ENCODE data around the gene CKS1B.

CKS1B gene

GRCh38 chr1:154987326-154987725, 12.8 kb downstream of the CKS1B start:
- TF ChIP-seq, protein P1, sequence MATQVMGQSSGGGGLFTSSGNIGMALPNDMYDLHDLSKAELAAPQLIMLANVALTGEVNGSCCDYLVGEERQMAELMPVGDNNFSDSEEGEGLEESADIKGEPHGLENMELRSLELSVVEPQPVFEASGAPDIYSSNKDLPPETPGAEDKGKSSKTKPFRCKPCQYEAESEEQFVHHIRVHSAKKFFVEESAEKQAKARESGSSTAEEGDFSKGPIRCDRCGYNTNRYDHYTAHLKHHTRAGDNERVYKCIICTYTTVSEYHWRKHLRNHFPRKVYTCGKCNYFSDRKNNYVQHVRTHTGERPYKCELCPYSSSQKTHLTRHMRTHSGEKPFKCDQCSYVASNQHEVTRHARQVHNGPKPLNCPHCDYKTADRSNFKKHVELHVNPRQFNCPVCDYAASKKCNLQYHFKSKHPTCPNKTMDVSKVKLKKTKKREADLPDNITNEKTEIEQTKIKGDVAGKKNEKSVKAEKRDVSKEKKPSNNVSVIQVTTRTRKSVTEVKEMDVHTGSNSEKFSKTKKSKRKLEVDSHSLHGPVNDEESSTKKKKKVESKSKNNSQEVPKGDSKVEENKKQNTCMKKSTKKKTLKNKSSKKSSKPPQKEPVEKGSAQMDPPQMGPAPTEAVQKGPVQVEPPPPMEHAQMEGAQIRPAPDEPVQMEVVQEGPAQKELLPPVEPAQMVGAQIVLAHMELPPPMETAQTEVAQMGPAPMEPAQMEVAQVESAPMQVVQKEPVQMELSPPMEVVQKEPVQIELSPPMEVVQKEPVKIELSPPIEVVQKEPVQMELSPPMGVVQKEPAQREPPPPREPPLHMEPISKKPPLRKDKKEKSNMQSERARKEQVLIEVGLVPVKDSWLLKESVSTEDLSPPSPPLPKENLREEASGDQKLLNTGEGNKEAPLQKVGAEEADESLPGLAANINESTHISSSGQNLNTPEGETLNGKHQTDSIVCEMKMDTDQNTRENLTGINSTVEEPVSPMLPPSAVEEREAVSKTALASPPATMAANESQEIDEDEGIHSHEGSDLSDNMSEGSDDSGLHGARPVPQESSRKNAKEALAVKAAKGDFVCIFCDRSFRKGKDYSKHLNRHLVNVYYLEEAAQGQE (IDR thresholded peaks at IDR 0.05; ENCODE audit: insufficient read depth in 1 of 2, low read depth in 2 of 2, low read length in 2 of 2), result no peak
- TF ChIP-seq SIN3A (IDR thresholded peaks at IDR 0.05; ENCODE audit: borderline replicate concordance, insufficient read depth, low read length) (no peak), POLR2AphosphoS5 (IDR thresholded peaks at IDR 0.05; ENCODE audit: low read depth, low read length) (no peak), FOXP2 (optimal IDR thresholded peaks at IDR 0.05; ENCODE audit: borderline replicate concordance, extremely low read depth, extremely low read length, insufficient read depth) (no peak), TAF1 (IDR thresholded peaks at IDR 0.05; ENCODE audit: borderline replicate concordance, insufficient read depth, low read length) (no peak)

DNA sequence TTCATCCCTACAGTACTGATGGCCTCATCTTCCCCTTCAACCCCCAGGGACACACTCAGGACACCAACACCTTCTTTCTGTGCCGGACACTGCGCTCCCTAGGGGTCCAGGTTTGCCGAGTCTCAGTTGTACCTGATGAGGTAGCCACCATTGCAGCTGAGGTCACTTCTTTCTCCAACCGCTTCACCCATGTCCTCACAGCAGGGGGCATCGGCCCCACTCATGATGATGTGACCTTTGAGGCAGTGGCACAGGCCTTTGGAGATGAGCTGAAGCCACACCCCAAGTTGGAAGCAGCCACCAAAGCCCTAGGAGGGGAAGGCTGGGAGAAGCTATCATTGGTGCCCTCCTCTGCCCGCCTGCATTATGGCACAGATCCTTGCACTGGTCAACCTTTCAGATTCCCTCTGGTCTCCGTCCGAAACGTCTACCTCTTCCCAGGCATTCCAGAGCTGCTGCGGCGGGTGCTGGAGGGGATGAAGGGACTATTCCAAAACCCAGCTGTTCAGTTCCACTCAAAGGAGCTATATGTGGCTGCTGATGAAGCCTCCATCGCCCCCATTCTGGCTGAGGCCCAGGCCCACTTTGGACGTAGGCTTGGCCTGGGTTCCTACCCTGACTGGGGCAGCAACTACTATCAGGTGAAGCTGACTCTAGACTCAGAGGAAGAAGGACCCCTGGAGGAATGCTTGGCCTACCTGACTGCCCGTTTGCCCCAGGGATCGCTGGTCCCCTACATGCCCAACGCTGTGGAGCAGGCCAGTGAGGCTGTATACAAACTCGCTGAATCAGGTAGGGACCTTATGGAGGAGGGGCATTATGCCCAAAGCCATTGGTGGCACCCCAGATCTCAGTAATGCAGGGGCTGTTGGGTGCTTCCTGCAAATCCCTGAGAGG, 13.8 kb downstream of the CKS1B start:
- TF ChIP-seq TAF1 (IDR thresholded peaks at IDR 0.05; ENCODE audit: borderline replicate concordance, insufficient read depth, low read length) (no peak), FOXP2 (optimal IDR thresholded peaks at IDR 0.05; ENCODE audit: borderline replicate concordance, extremely low read depth, extremely low read length, insufficient read depth) (no peak)
- TF ChIP-seq, protein P1 (IDR thresholded peaks at IDR 0.05; ENCODE audit: insufficient read depth in 1 of 2, low read depth in 2 of 2, low read length in 2 of 2), result no peak

- TF ChIP-seq, protein P1 (IDR thresholded peaks at IDR 0.05; ENCODE audit: insufficient read depth in 1 of 2, low read depth in 2 of 2, low read length in 2 of 2), result no peak
- TF ChIP-seq SIN3A (IDR thresholded peaks at IDR 0.05; ENCODE audit: borderline replicate concordance, insufficient read depth, low read length) (no peak), FOXP2 (optimal IDR thresholded peaks at IDR 0.05; ENCODE audit: borderline replicate concordance, extremely low read depth, extremely low read length, insufficient read depth) (no peak), TAF1 (IDR thresholded peaks at IDR 0.05; ENCODE audit: borderline replicate concordance, insufficient read depth, low read length) (no peak), POLR2AphosphoS5 (IDR thresholded peaks at IDR 0.05; ENCODE audit: low read depth, low read length) (no peak)
These were observed 14.8 kb downstream of the CKS1B start for GRCh38 chr1:154989195-154989860.

- no peak for TF ChIP-seq SIN3A (IDR thresholded peaks at IDR 0.05; ENCODE audit: borderline replicate concordance, insufficient read depth, low read length)
- TF ChIP-seq POLR2AphosphoS5 (IDR thresholded peaks at IDR 0.05; ENCODE audit: low read depth, low read length), result no peak
- TF ChIP-seq, protein P1 (IDR thresholded peaks at IDR 0.05; ENCODE audit: insufficient read depth in 1 of 2, low read depth in 2 of 2, low read length in 2 of 2), result no peak
- no peak for TF ChIP-seq FOXP2 (optimal IDR thresholded peaks at IDR 0.05; ENCODE audit: borderline replicate concordance, extremely low read depth, extremely low read length, insufficient read depth)
These were observed 15.8 kb downstream of the CKS1B start for GRCh38 chr1:154990276-154990675.
